ENCODE results near the gene F2.

Gene F2

GRCh38 chr11:46743693-46744339 is 24.8 kb downstream of the F2 start:
- DNase-seq: no peak

- no peak for DNase-seq
These were observed 26.3 kb downstream of the F2 start for GRCh38 chr11:46745328-46745727.

GRCh38 chr11:46745995-46746394 is 27.0 kb downstream of the F2 start:
- DNase-seq: no peak

- no peak for DNase-seq
These were observed 28.1 kb downstream of the F2 start for GRCh38 chr11:46747150-46747549.

- DNase-seq: no peak
These were observed 36.9 kb downstream of the F2 start for GRCh38 chr11:46755962-46756361.

GRCh38 chr11:46759196-46759595 is 40.2 kb downstream of the F2 start:
- DNase-seq: no peak

- DNase-seq: no peak
These were observed 41.6 kb downstream of the F2 start for GRCh38 chr11:46760429-46761128.

- DNase-seq: no peak
These were observed 42.8 kb downstream of the F2 start for GRCh38 chr11:46761807-46762206.

GRCh38 chr11:46762248-46762647 is 43.2 kb downstream of the F2 start:
- no peak for DNase-seq

GRCh38 chr11:46766656-46767055 is 47.6 kb downstream of the F2 start:
- DNase-seq: no peak

- DNase-seq: no peak
These were observed 50.7 kb downstream of the F2 start for GRCh38 chr11:46769636-46770221.

GRCh38 chr11:46776878-46777277 is 57.9 kb downstream of the F2 start:
- no peak for DNase-seq

GRCh38 chr11:46778416-46778815 is 59.4 kb downstream of the F2 start:
- no peak for DNase-seq

All from CD4-positive, alpha-beta T cell treated with Interleukin-12 subunit alpha and Interleukin-12 subunit beta, for 1 hour (primary cell).